K562 (cell line): ENCODE results near the gene PPT2. TPM values are rescaled to one million over a fixed set of nuclear protein-coding genes. Genes with fewer than 3 reads are reported as not detected.

Experiments
- CHD7 ChIP-seq: fragments of 200-600 bp; sonication (generic); IDR thresholded peaks from one replicate; pipeline ENCODE4 v1.6.1; 2012; ENCODE audit warnings: mild to moderate bottlenecking, low read depth, low read length, inconsistent platforms
- CTBP1 ChIP-seq: fragments of 450-650 bp; IDR thresholded peaks from 2 replicates; pipeline ENCODE4 v1.6.1; 2016; ENCODE audit warnings: borderline replicate concordance
- DMBX1 ChIP-seq: fragments of 250-450 bp; sonication (Bioruptor Pico); IDR thresholded peaks from 2 replicates; pipeline ENCODE4 v1.8.0; 2022; ENCODE audit warnings: inconsistent platforms, mild to moderate bottlenecking, moderate library complexity, borderline replicate concordance
- ELF2 ChIP-seq: fragments of 250-450 bp; sonication (Bioruptor Pico); IDR thresholded peaks from 2 replicates; pipeline ENCODE4 v1.5.0; 2021; ENCODE audit warnings: mild to moderate bottlenecking
- EWSR1 ChIP-seq: fragments of 450-650 bp; IDR thresholded peaks from 2 replicates; pipeline ENCODE4 v1.6.1; 2018; ENCODE audit warnings: borderline replicate concordance, mild to moderate bottlenecking, low read depth, moderate library complexity; ENCODE audit not compliant: partially characterized antibody
- NR2C1 ChIP-seq, 2 experiments: fragments of 450-650 bp; IDR thresholded peaks; 2 replicates each; pipeline ENCODE4 v1.6.1; 2017; ENCODE audit warnings: mild to moderate bottlenecking in 2 of 2, antibody characterized with exemption in 1 of 2, inconsistent platforms in 1 of 2, missing compliant biosample characterization in 1 of 2, missing genetic modification characterization in 1 of 2
- RBM25 ChIP-seq: fragments of 200-400 bp; formaldehyde crosslinking; IDR thresholded peaks from 2 replicates; pipeline ENCODE4 v1.6.1; 2018; ENCODE audit warnings: low read length, low read depth, moderate library complexity; ENCODE audit not compliant: severe bottlenecking
- RFX1 ChIP-seq: fragments of 450-650 bp; IDR thresholded peaks from 2 replicates; pipeline ENCODE4 v1.6.1; 2016; ENCODE audit warnings: mild to moderate bottlenecking, moderate library complexity
- SMAD4 ChIP-seq: fragments of 250-450 bp; sonication (Bioruptor Pico); conservative IDR thresholded peaks from 2 replicates; pipeline ENCODE4 v1.8.0; 2021; ENCODE audit warnings: inconsistent platforms, mild to moderate bottlenecking, moderate library complexity
- ZBTB33 ChIP-seq: sonication (generic); formaldehyde crosslinking; IDR thresholded peaks from 2 replicates; pipeline ENCODE4 v1.8.1; 2023; ENCODE audit warnings: mild to moderate bottlenecking, missing genetic modification reagents
- ZHX1 ChIP-seq: fragments of 150-350 bp; conservative IDR thresholded peaks from 2 replicates; pipeline ENCODE4 v1.6.1; 2014; ENCODE audit warnings: low read length
- ZNF165 ChIP-seq: fragments of 250-450 bp; sonication (Bioruptor Pico); IDR thresholded peaks from 2 replicates; pipeline ENCODE4 v1.4.0; 2020; ENCODE audit warnings: borderline replicate concordance
- polyA plus RNA-seq, 8 experiments: library from polyadenylated mRNA; depleted of rRNA in 4 of 8; stranded (reverse) in 5 of 8; unstranded in 3 of 8; fragments of >200 nt; fragmentation: Nextera tagmentation in 2 of 8; fragmentation: Illumina TruSeq in 1 of 8; extraction: Ambion mirVana in 2 of 8; extraction: Trizol in 1 of 8; gene quantifications; 2 replicates each; pipeline versions ENCODE4 v1.2.1 to v1.2.3, GENCODE V29; 2011 to 2014; ENCODE audit warnings: inconsistent platforms in 1 of 8, missing spikeins in 1 of 8
- total RNA-seq, 7 experiments: library from RNA; depleted of rRNA in 6 of 7; stranded (reverse); fragments of >200 nt in 6 of 7; fragmentation: Illumina TruSeq in 2 of 7; extraction: Trizol in 2 of 7; gene quantifications; 2 replicates each; pipeline versions ENCODE4 v1.2.1 to v1.2.3, GENCODE V29; 2011 to 2021; ENCODE audit warnings: low replicate concordance in 1 of 7

The PPT2 gene
- total and polyA plus RNA-seq, 9 of the 15 experiments (the other 6 are each of a cell fraction or from before 2014, with no cell fraction given) = 27.4 to 98.8 (median 69.9) TPM

- peak; percentile 70; the same call in 1 of the 2 replicates for TF ChIP-seq NR2C1 (IDR thresholded peaks at IDR 0.05)
- peak; percentile 90 for TF ChIP-seq NR2C1 (tag; IDR thresholded peaks at IDR 0.05)
- no peak for TF ChIP-seq DMBX1 (CRISPR knock-in tag)
- TF ChIP-seq CTBP1 = peak; percentile 44
- no peak for TF ChIP-seq RBM25
- TF ChIP-seq RFX1 = no peak
- TF ChIP-seq ELF2 (CRISPR knock-in tag) = no peak
- no peak for TF ChIP-seq EWSR1
- TF ChIP-seq ZHX1 = no peak
- 0 out of 2 replicates have a peak, but pooled peaks have one; percentile 26 for TF ChIP-seq SMAD4
- TF ChIP-seq ZNF165 (CRISPR knock-in tag) = no peak
- TF ChIP-seq ZBTB33 (CRISPR knock-in tag) = no peak
- no peak for TF ChIP-seq CHD7
These were observed 56.3 kb downstream of the PPT2 start (continued) for GRCh38 chr6:32210191-32210601.
